ENCODE results near the gene IER5. TPM values are rescaled to one million over a fixed set of nuclear protein-coding genes. Genes with fewer than 3 reads are reported as not detected.

Gene IER5
- total and polyA plus RNA-seq, 9 of the 15 experiments (the other 6 are each of a cell fraction or from before 2014, with no cell fraction given) = 2.4 to 32.1 (median 12.0) TPM

- Histone ChIP-seq H4K20me1 (replicated peaks; ENCODE audit: control insufficient read depth, insufficient read depth, low read length) (no peaks in the 10 kb centered on the region; the same call in 1 of the 2 replicates), H3K9me3 (replicated peaks; ENCODE audit: control insufficient read depth, insufficient read depth, low read depth, low read length) (no peaks in the 10 kb centered on the region), H3K9ac (ENCODE audit: insufficient read depth in 1 of 2, low read depth in 2 of 2, low read length in 2 of 2) (peak overlapping the region in 1 of 2 experiments; percentile 57; a peak in 2 of 4 replicates), H3K4me1 (replicated peaks in 1 of 2; ENCODE audit: control insufficient read depth in 2 of 2, insufficient read depth in 2 of 2, low read length in 2 of 2) (peaks cover 19 to 23% of the 10 kb centered on the region in 2 experiments), H3K27me3 (ENCODE audit: control insufficient read depth in 2 of 2, insufficient read depth in 2 of 2, low read length in 2 of 2) (no peaks in the 10 kb centered on the region), H3K9me1 (ENCODE audit: control insufficient read depth, insufficient read depth, low read length) (peaks cover 4% of the 10 kb centered on the region), H3K4me2 (ENCODE audit: insufficient read depth, low read length) (peak overlapping the region; percentile 32; the same call in 1 of the 2 replicates), H3K36me3 (ENCODE audit: control insufficient read depth, insufficient read depth, low read length) (no peaks in the 10 kb centered on the region), H2AFZ (ENCODE audit: low read depth, low read length) (no peak overlapping the region), H3K4me3 (no peak overlapping the region), H3K79me2 (ENCODE audit: control insufficient read depth, insufficient read depth, low read length) (no peaks in the 10 kb centered on the region), H3K27ac (ENCODE audit: extremely low read depth, low read depth, low read length) (no peak overlapping the region)
- intact Hi-C loops (cut with micrococcal nuclease) (no loop called here), in situ Hi-C loops (cut with MboI) (no loop called here)
- ChIA-PET POLR2A (interaction anchor here (1.5 to 7.7 kb wide), 3 partner anchors 13 to 22 kb away, joined by 4 to 57 read pairs (median 7); no protein-coding TSS in a partner anchor), CTCF (ENCODE audit: low intra/inter-chr PET ratio) (no interaction called here)
- peak; percentile 56 for ATAC-seq
- DNase-seq (ENCODE audit: extremely low read depth in 1 of 4, low spot score in 3 of 4) = peak; percentile 41 to 74 (median 56)
- WGBS (ENCODE audit: insufficient coverage, low coverage, missing lambda C conversion rate) = 18% methylated on average over 6 of the region's 6 CpGs
- no TSS peak for BruUV-seq (replicated peaks)
- peak; percentile 82 for FAIRE-seq
- peak in 1 of 2 experiments; percentile 28 for TF ChIP-seq E2F6 (IDR thresholded peaks at IDR 0.05; ENCODE audit: borderline replicate concordance in 1 of 2, extremely low read depth in 1 of 2, insufficient read depth in 1 of 2, insufficient read length in 1 of 2, low read depth in 1 of 2, low read length in 1 of 2, poor library complexity in 1 of 2, severe bottlenecking in 1 of 2)
- TF ChIP-seq KLF6 (CRISPR knock-in tag; IDR thresholded peaks at IDR 0.05; ENCODE audit: borderline replicate concordance) = no peak
- no peak for TF ChIP-seq ZZZ3 (IDR thresholded peaks at IDR 0.05)
- no peak for TF ChIP-seq ZNF592 (IDR thresholded peaks at IDR 0.05)
- TF ChIP-seq KDM1A (IDR thresholded peaks at IDR 0.05) = 0 out of 4 replicates have a peak, but pooled peaks of 1 of the 2 experiments have one; percentile 5
- TF ChIP-seq SRF (CRISPR knock-in tag; IDR thresholded peaks at IDR 0.05) = peak in 1 of 2 experiments; percentile 36; a peak in 1 of 4 replicates
- TF ChIP-seq SAFB2 (IDR thresholded peaks at IDR 0.05; ENCODE audit: borderline replicate concordance, low read depth, low read length, severe bottlenecking) = no peak
- no peak for TF ChIP-seq CREB1 (IDR thresholded peaks at IDR 0.05)
- 0 out of 2 replicates have a peak, but pooled peaks have one; percentile 20 for TF ChIP-seq CREB1 (CRISPR knock-in tag; IDR thresholded peaks at IDR 0.05)
- TF ChIP-seq LCOR (CRISPR knock-in tag; IDR thresholded peaks at IDR 0.05) = 0 out of 2 replicates have a peak, but pooled peaks have one; percentile 23
- peak; percentile 82 for TF ChIP-seq TFAP4 (CRISPR knock-in tag; IDR thresholded peaks at IDR 0.05; ENCODE audit: borderline replicate concordance)
- peak in 1 of 2 experiments; percentile 9; a peak in 1 of 4 replicates for TF ChIP-seq RAD21 (CRISPR knock-in tag; conservative IDR thresholded peaks at IDR 0.05 in 1 of 2, IDR thresholded peaks at IDR 0.05 in 1 of 2)
- TF ChIP-seq SETDB1 (IDR thresholded peaks at IDR 0.05; ENCODE audit: low read length) = peak; percentile 27
- 0 out of 2 replicates have a peak, but pooled peaks have one; percentile 12 for TF ChIP-seq STAG1 (CRISPR knock-in tag; IDR thresholded peaks at IDR 0.05; ENCODE audit: borderline replicate concordance)
- 0 out of 2 replicates have a peak, but pooled peaks have one; percentile 16 for TF ChIP-seq CBFA2T2 (conservative IDR thresholded peaks at IDR 0.05)
These were observed 24.6 kb downstream of the IER5 start for GRCh38 chr1:181113059-181113641.
